ENCODE measurements around the gene INPP5B. TPM values are rescaled to one million over a fixed set of nuclear protein-coding genes. Genes with fewer than 3 reads are reported as not detected.

Gene INPP5B
- total and polyA plus RNA-seq, 2 of the 13 experiments (the other 11 are each of a cell fraction or from before 2014, with no cell fraction given) = 9.0 to 9.8 TPM

DNA sequence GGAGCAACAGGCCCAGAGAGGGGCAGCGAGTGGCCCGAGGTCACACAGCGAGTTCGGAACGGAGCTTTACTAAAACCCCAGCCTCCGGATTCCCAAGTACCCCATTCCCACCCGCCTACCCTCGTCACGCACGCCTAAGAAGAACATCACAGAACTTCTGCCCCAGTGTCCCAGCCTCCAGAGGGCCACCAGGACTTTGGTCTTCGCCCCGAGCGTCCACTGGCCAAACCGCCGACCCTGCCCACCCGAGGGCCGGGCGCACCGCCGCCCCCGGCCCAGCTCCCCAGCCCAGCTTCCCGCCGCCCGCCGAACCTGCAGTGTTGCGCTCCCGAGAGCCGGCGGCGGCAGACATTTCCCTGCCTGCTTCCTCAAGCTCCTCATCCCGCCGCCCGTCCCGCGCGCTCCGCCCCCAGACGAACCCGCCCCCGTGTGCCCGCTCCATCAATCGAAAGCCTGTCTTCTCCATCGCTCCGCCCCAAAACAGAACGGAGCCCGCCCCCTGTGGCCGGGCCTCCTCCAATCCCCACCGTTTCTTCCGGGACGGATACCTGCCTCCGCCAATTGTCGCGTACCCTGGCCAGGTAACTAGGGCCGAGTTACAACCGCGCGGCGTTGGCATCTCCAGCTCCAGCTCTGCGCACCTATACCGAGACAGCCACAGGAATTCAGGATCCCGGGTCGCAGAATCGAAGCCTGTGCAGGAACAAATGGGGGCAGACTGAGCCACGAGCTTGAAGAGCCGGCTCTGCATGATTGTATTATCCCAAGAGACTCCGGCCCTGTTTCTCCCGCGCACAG lies 15.3 kb downstream of the INPP5B start (continued):
- TF ChIP-seq, protein P1, sequence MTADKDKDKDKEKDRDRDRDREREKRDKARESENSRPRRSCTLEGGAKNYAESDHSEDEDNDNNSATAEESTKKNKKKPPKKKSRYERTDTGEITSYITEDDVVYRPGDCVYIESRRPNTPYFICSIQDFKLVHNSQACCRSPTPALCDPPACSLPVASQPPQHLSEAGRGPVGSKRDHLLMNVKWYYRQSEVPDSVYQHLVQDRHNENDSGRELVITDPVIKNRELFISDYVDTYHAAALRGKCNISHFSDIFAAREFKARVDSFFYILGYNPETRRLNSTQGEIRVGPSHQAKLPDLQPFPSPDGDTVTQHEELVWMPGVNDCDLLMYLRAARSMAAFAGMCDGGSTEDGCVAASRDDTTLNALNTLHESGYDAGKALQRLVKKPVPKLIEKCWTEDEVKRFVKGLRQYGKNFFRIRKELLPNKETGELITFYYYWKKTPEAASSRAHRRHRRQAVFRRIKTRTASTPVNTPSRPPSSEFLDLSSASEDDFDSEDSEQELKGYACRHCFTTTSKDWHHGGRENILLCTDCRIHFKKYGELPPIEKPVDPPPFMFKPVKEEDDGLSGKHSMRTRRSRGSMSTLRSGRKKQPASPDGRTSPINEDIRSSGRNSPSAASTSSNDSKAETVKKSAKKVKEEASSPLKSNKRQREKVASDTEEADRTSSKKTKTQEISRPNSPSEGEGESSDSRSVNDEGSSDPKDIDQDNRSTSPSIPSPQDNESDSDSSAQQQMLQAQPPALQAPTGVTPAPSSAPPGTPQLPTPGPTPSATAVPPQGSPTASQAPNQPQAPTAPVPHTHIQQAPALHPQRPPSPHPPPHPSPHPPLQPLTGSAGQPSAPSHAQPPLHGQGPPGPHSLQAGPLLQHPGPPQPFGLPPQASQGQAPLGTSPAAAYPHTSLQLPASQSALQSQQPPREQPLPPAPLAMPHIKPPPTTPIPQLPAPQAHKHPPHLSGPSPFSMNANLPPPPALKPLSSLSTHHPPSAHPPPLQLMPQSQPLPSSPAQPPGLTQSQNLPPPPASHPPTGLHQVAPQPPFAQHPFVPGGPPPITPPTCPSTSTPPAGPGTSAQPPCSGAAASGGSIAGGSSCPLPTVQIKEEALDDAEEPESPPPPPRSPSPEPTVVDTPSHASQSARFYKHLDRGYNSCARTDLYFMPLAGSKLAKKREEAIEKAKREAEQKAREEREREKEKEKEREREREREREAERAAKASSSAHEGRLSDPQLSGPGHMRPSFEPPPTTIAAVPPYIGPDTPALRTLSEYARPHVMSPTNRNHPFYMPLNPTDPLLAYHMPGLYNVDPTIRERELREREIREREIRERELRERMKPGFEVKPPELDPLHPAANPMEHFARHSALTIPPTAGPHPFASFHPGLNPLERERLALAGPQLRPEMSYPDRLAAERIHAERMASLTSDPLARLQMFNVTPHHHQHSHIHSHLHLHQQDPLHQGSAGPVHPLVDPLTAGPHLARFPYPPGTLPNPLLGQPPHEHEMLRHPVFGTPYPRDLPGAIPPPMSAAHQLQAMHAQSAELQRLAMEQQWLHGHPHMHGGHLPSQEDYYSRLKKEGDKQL (CRISPR knock-in tag; IDR thresholded peaks at IDR 0.05; ENCODE audit: low read depth) = no peak
- no peak for TF ChIP-seq ZNF790 (CRISPR knock-in tag; IDR thresholded peaks at IDR 0.05; ENCODE audit: borderline replicate concordance)
- no peak for TF ChIP-seq SOX5 (CRISPR knock-in tag; IDR thresholded peaks at IDR 0.05; ENCODE audit: borderline replicate concordance)
- TF ChIP-seq MAZ (IDR thresholded peaks at IDR 0.05; ENCODE audit: borderline replicate concordance, low read depth, low read length) = peak; percentile 55; the same call in 1 of the 2 replicates
- no peak for TF ChIP-seq MAZ (CRISPR knock-in tag; IDR thresholded peaks at IDR 0.05; ENCODE audit: low read depth)
- TF ChIP-seq, protein P2, sequence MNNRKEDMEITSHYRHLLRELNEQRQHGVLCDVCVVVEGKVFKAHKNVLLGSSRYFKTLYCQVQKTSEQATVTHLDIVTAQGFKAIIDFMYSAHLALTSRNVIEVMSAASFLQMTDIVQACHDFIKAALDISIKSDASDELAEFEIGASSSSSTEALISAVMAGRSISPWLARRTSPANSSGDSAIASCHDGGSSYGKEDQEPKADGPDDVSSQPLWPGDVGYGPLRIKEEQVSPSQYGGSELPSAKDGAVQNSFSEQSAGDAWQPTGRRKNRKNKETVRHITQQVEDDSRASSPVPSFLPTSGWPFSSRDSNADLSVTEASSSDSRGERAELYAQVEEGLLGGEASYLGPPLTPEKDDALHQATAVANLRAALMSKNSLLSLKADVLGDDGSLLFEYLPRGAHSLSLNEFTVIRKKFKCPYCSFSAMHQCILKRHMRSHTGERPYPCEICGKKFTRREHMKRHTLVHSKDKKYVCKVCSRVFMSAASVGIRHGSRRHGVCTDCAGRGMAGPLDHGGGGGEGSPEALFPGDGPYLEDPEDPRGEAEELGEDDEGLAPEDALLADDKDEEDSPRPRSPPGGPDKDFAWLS (CRISPR knock-in tag; IDR thresholded peaks at IDR 0.05; ENCODE audit: borderline replicate concordance) = no peak
- no peak for TF ChIP-seq ZNF775 (CRISPR knock-in tag; IDR thresholded peaks at IDR 0.05; ENCODE audit: borderline replicate concordance)
- TF ChIP-seq GTF3A (CRISPR knock-in tag; conservative IDR thresholded peaks at IDR 0.05) = 0 out of 2 replicates have a peak, but pooled peaks have one; percentile 34
- TF ChIP-seq SRSF9 (IDR thresholded peaks at IDR 0.05; ENCODE audit: borderline replicate concordance, insufficient read depth, low read depth, low read length, poor library complexity, severe bottlenecking) = no peak
- TF ChIP-seq, protein P3, sequence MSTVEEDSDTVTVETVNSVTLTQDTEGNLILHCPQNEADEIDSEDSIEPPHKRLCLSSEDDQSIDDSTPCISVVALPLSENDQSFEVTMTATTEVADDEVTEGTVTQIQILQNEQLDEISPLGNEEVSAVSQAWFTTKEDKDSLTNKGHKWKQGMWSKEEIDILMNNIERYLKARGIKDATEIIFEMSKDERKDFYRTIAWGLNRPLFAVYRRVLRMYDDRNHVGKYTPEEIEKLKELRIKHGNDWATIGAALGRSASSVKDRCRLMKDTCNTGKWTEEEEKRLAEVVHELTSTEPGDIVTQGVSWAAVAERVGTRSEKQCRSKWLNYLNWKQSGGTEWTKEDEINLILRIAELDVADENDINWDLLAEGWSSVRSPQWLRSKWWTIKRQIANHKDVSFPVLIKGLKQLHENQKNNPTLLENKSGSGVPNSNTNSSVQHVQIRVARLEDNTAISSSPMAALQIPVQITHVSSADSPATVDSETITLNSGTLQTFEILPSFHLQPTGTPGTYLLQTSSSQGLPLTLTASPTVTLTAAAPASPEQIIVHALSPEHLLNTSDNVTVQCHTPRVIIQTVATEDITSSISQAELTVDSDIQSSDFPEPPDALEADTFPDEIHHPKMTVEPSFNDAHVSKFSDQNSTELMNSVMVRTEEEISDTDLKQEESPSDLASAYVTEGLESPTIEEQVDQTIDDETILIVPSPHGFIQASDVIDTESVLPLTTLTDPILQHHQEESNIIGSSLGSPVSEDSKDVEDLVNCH (CRISPR knock-in tag; IDR thresholded peaks at IDR 0.05) = no peak
- TF ChIP-seq SP2 (CRISPR knock-in tag; IDR thresholded peaks at IDR 0.05) = peak; percentile 98
- TF ChIP-seq, protein P4, sequence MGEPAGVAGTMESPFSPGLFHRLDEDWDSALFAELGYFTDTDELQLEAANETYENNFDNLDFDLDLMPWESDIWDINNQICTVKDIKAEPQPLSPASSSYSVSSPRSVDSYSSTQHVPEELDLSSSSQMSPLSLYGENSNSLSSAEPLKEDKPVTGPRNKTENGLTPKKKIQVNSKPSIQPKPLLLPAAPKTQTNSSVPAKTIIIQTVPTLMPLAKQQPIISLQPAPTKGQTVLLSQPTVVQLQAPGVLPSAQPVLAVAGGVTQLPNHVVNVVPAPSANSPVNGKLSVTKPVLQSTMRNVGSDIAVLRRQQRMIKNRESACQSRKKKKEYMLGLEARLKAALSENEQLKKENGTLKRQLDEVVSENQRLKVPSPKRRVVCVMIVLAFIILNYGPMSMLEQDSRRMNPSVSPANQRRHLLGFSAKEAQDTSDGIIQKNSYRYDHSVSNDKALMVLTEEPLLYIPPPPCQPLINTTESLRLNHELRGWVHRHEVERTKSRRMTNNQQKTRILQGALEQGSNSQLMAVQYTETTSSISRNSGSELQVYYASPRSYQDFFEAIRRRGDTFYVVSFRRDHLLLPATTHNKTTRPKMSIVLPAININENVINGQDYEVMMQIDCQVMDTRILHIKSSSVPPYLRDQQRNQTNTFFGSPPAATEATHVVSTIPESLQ (CRISPR knock-in tag; conservative IDR thresholded peaks at IDR 0.05) = no peak
- TF ChIP-seq CHD2 (IDR thresholded peaks at IDR 0.05; ENCODE audit: low read depth, low read length) = 0 out of 2 replicates have a peak, but pooled peaks have one; percentile 28
- TF ChIP-seq, protein P5, sequence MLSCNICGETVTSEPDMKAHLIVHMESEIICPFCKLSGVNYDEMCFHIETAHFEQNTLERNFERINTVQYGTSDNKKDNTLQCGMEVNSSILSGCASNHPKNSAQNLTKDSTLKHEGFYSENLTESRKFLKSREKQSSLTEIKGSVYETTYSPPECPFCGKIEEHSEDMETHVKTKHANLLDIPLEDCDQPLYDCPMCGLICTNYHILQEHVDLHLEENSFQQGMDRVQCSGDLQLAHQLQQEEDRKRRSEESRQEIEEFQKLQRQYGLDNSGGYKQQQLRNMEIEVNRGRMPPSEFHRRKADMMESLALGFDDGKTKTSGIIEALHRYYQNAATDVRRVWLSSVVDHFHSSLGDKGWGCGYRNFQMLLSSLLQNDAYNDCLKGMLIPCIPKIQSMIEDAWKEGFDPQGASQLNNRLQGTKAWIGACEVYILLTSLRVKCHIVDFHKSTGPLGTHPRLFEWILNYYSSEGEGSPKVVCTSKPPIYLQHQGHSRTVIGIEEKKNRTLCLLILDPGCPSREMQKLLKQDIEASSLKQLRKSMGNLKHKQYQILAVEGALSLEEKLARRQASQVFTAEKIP (CRISPR knock-in tag; IDR thresholded peaks at IDR 0.05; ENCODE audit: borderline replicate concordance) = no peak
